DND-41 (cell line): Measurements from ENCODE around the gene FIGNL2.
"Not testable (repeated sequence)": the region's sequence is repeated elsewhere in the genome, so short reads cannot be mapped to it uniquely, and the experiment has no call there.

Experiments
- CTCF ChIP-seq: IDR thresholded peaks from 2 replicates; pipeline ENCODE4 v1.5.1; 2012; ENCODE audit warnings: borderline replicate concordance, low read length, moderate library complexity, mild to moderate bottlenecking; ENCODE audit not compliant: poor library complexity, severe bottlenecking; ENCODE audit errors: extremely low read depth
- EZH2 ChIP-seq: IDR thresholded peaks from 3 replicates; pipeline ENCODE4 v1.6.1; 2012; ENCODE audit warnings: borderline replicate concordance, low read depth, mild to moderate bottlenecking, moderate library complexity, low read length, inconsistent platforms; ENCODE audit not compliant: severe bottlenecking

GRCh38 chr12:51831817-51832216 lies 16.7 kb downstream of the FIGNL2 start:
- TF ChIP-seq CTCF, EZH2: not testable (repeated sequence)
